Lower lobe of right lung (tissue), 2 donors: Measurements from ENCODE around the gene UBALD1. TPM values are rescaled to one million over a fixed set of nuclear protein-coding genes. Genes with fewer than 3 reads are reported as not detected.

Experiments used
- ATAC-seq, 2 donors: fragments of 200-7000 bp; cut with Tn5 transposase; one replicate each; pipeline ENCODE4 v1.9.1; 2020 to 2022; ENCODE audit warnings: mild to moderate bottlenecking in 2 of 2, moderate library complexity in 2 of 2
- DNase-seq: peaks from one replicate; pipeline ENCODE4 v3.0.0-alpha.2; 2020
- H3K27ac ChIP-seq: fragments of 200-600 bp; one replicate; pipeline ENCODE4 v1.8.0; 2022
- H3K27me3 ChIP-seq: fragments of 200-600 bp; one replicate; pipeline ENCODE4 v1.8.0; 2022; ENCODE audit warnings: low read depth
- H3K36me3 ChIP-seq: fragments of 200-600 bp; one replicate; pipeline ENCODE4 v1.8.0; 2022; ENCODE audit warnings: mild to moderate bottlenecking
- H3K4me1 ChIP-seq: fragments of 200-600 bp; one replicate; pipeline ENCODE4 v1.8.0; 2022
- H3K4me3 ChIP-seq: fragments of 200-600 bp; one replicate; pipeline ENCODE4 v1.8.0; 2022; ENCODE audit warnings: mild to moderate bottlenecking
- H3K9me3 ChIP-seq: fragments of 200-600 bp; one replicate; pipeline ENCODE4 v1.8.0; 2022
- CTCF ChIP-seq: fragments of 200-600 bp; IDR thresholded peaks from one replicate; pipeline ENCODE4 v1.8.0; 2022; ENCODE audit warnings: antibody characterized with exemption, mild to moderate bottlenecking
- intact Hi-C: fragments of 100-400 bp; cut with DNase I; formaldehyde crosslinking; loops from one replicate; pipeline ENCODE4 v1.11.0; 2022
- total RNA-seq: library from RNA; stranded (reverse); fragmentation: NEBNext Ultra II Directional; extraction: Animal tissue kit (Norgen Biotek cat#: 25700); gene quantifications from one replicate; pipeline ENCODE4 v1.2.1, GENCODE V29; 2021
- donor health status: DM: no; HTN: yes; CAD: no; lungs with severe emphysema.

UBALD1 gene
- total RNA-seq, 1 donor from 2014 or later, result 30.2 TPM

- peaks cover 20% of the 10 kb centered on the region for H3K4me1 ChIP-seq
- intact Hi-C loops, result no loop called here
- no peaks in the 10 kb centered on the region for H3K9me3 ChIP-seq
- DNase-seq, result no peak
- no peaks in the 10 kb centered on the region for H3K27me3 ChIP-seq
- H3K36me3 ChIP-seq, result peaks cover 30% of the 10 kb centered on the region
- TF ChIP-seq CTCF, result no peak
- H3K4me3 ChIP-seq, result no peak overlapping the region
- ATAC-seq, result no peak
- H3K27ac ChIP-seq, result no peak overlapping the region
These were observed 6.6 kb downstream of the UBALD1 start for GRCh38 chr16:4607841-4608703.

GRCh38 chr16:4606354-4606753 is 8.3 kb downstream of the UBALD1 start:
- Histone ChIP-seq H3K9me3 (no peaks in the 10 kb centered on the region), H3K4me1 (peaks cover 5% of the 10 kb centered on the region), H3K27me3 (peaks cover 3% of the 10 kb centered on the region), H3K36me3 (peaks cover 30% of the 10 kb centered on the region), H3K27ac (no peak overlapping the region), H3K4me3 (no peak overlapping the region)
- no peak for TF ChIP-seq CTCF
- no peak for ATAC-seq
- intact Hi-C loops, result no loop called here
- DNase-seq, result no peak

GRCh38 chr16:4604401-4604800 is 10.3 kb downstream of the UBALD1 start:
- H3K27me3 ChIP-seq, result peaks cover 3% of the 10 kb centered on the region
- H3K36me3 ChIP-seq, result peaks cover 21% of the 10 kb centered on the region
- no peak for TF ChIP-seq CTCF
- ATAC-seq, result no peak
- no peaks in the 10 kb centered on the region for H3K9me3 ChIP-seq
- DNase-seq, result no peak
- H3K27ac ChIP-seq, result no peak overlapping the region
- H3K4me3 ChIP-seq, result no peak overlapping the region
- H3K4me1 ChIP-seq, result peaks cover 6% of the 10 kb centered on the region
- intact Hi-C loops, result no loop called here

- no peak for DNase-seq
- Histone ChIP-seq H3K27ac (no peak overlapping the region), H3K27me3 (peaks cover 3% of the 10 kb centered on the region), H3K4me1 (peaks cover 6% of the 10 kb centered on the region), H3K36me3 (peaks cover 14% of the 10 kb centered on the region), H3K9me3 (no peaks in the 10 kb centered on the region), H3K4me3 (no peak overlapping the region)
- ATAC-seq, result peak in 1 of 2 donors; percentile 16
- intact Hi-C loops, result no loop called here
- no peak for TF ChIP-seq CTCF
These were observed 11.0 kb downstream of the UBALD1 start for GRCh38 chr16:4603624-4604170.

GRCh38 chr16:4602331-4602730 is 12.4 kb downstream of the UBALD1 start:
- Histone ChIP-seq H3K4me1 (peaks cover 6% of the 10 kb centered on the region), H3K36me3 (peaks cover under 1% of the 10 kb centered on the region), H3K9me3 (no peaks in the 10 kb centered on the region), H3K4me3 (no peak overlapping the region), H3K27me3 (peaks cover 3% of the 10 kb centered on the region), H3K27ac (no peak overlapping the region)
- ATAC-seq (peak in 1 of 2 donors; percentile 29), DNase-seq (no peak)
- TF ChIP-seq CTCF, result no peak
- intact Hi-C loops, result no loop called here
